ENCODE measurements around the gene SLC38A10.

SLC38A10 gene

GRCh38 chr17:81292450-81292849 lies 2.7 kb downstream of the SLC38A10 start:
- H3K4me1 ChIP-seq (ENCODE audit: insufficient read depth, low read length): peaks cover 10% of the 10 kb centered on the region
- H3K36me3 ChIP-seq (ENCODE audit: insufficient read depth, low read length): peaks cover 18% of the 10 kb centered on the region
- no peaks in the 10 kb centered on the region for H3K27me3 ChIP-seq (ENCODE audit: insufficient read depth, low read length)
- no peak overlapping the region for H3K4me3 ChIP-seq (ENCODE audit: low read length)
- H2AFZ ChIP-seq (ENCODE audit: low read depth, low read length): no peak overlapping the region
- H3K9me3 ChIP-seq (ENCODE audit: low read length): no peaks in the 10 kb centered on the region

GRCh38 chr17:81291662-81292061 lies 3.4 kb downstream of the SLC38A10 start:
- peaks cover 10% of the 10 kb centered on the region for H3K4me1 ChIP-seq (ENCODE audit: insufficient read depth, low read length)
- peaks cover 24% of the 10 kb centered on the region for H3K36me3 ChIP-seq (ENCODE audit: insufficient read depth, low read length)
- no peak overlapping the region for H3K4me3 ChIP-seq (ENCODE audit: low read length)
- no peak overlapping the region for H2AFZ ChIP-seq (ENCODE audit: low read depth, low read length)
- no peaks in the 10 kb centered on the region for H3K9me3 ChIP-seq (ENCODE audit: low read length)
- H3K27me3 ChIP-seq (ENCODE audit: insufficient read depth, low read length): no peaks in the 10 kb centered on the region

GRCh38 chr17:81290230-81290629 lies 4.9 kb downstream of the SLC38A10 start:
- H3K36me3 ChIP-seq (ENCODE audit: insufficient read depth, low read length): peaks cover 24% of the 10 kb centered on the region
- no peaks in the 10 kb centered on the region for H3K27me3 ChIP-seq (ENCODE audit: insufficient read depth, low read length)

GRCh38 chr17:81289627-81290026 lies 5.5 kb downstream of the SLC38A10 start:
- Histone ChIP-seq H3K36me3 (ENCODE audit: insufficient read depth, low read length) (peaks cover 24% of the 10 kb centered on the region), H2AFZ (ENCODE audit: low read depth, low read length) (no peak overlapping the region), H3K4me3 (ENCODE audit: low read length) (no peak overlapping the region), H3K4me1 (ENCODE audit: insufficient read depth, low read length) (peaks cover 4% of the 10 kb centered on the region), H3K27me3 (ENCODE audit: insufficient read depth, low read length) (no peaks in the 10 kb centered on the region), H3K9me3 (ENCODE audit: low read length) (no peaks in the 10 kb centered on the region)

More at GRCh38 chr17:81290230-81290629, 4.9 kb downstream of the SLC38A10 start:
- H3K9me3 ChIP-seq (ENCODE audit: low read length): no peaks in the 10 kb centered on the region
- H3K4me1 ChIP-seq (ENCODE audit: insufficient read depth, low read length): peaks cover 4% of the 10 kb centered on the region
- no peak overlapping the region for H3K4me3 ChIP-seq (ENCODE audit: low read length)
- no peak overlapping the region for H2AFZ ChIP-seq (ENCODE audit: low read depth, low read length)

GRCh38 chr17:81288715-81289114 lies 6.4 kb downstream of the SLC38A10 start:
- no peak overlapping the region for H2AFZ ChIP-seq (ENCODE audit: low read depth, low read length)
- H3K4me3 ChIP-seq (ENCODE audit: low read length): no peak overlapping the region
- no peaks in the 10 kb centered on the region for H3K4me1 ChIP-seq (ENCODE audit: insufficient read depth, low read length)
- no peaks in the 10 kb centered on the region for H3K27me3 ChIP-seq (ENCODE audit: insufficient read depth, low read length)
- H3K9me3 ChIP-seq (ENCODE audit: low read length): no peaks in the 10 kb centered on the region
- H3K36me3 ChIP-seq (ENCODE audit: insufficient read depth, low read length): peaks cover 24% of the 10 kb centered on the region

GRCh38 chr17:81287741-81288430 lies 7.2 kb downstream of the SLC38A10 start:
- no peaks in the 10 kb centered on the region for H3K9me3 ChIP-seq (ENCODE audit: low read length)
- no peaks in the 10 kb centered on the region for H3K27me3 ChIP-seq (ENCODE audit: insufficient read depth, low read length)
- no peak overlapping the region for H3K4me3 ChIP-seq (ENCODE audit: low read length)
- no peaks in the 10 kb centered on the region for H3K4me1 ChIP-seq (ENCODE audit: insufficient read depth, low read length)
- no peak overlapping the region for H2AFZ ChIP-seq (ENCODE audit: low read depth, low read length)
- peaks cover 24% of the 10 kb centered on the region for H3K36me3 ChIP-seq (ENCODE audit: insufficient read depth, low read length)

GRCh38 chr17:81287152-81287551 lies 8.0 kb downstream of the SLC38A10 start:
- H3K4me3 ChIP-seq (ENCODE audit: low read length): no peak overlapping the region
- peaks cover 29% of the 10 kb centered on the region for H3K36me3 ChIP-seq (ENCODE audit: insufficient read depth, low read length)
- H3K27me3 ChIP-seq (ENCODE audit: insufficient read depth, low read length): no peaks in the 10 kb centered on the region
- no peaks in the 10 kb centered on the region for H3K9me3 ChIP-seq (ENCODE audit: low read length)
- no peaks in the 10 kb centered on the region for H3K4me1 ChIP-seq (ENCODE audit: insufficient read depth, low read length)
- H2AFZ ChIP-seq (ENCODE audit: low read depth, low read length): no peak overlapping the region

- no peaks in the 10 kb centered on the region for H3K4me1 ChIP-seq (ENCODE audit: insufficient read depth, low read length)
- H3K4me3 ChIP-seq (ENCODE audit: low read length): no peak overlapping the region
- H2AFZ ChIP-seq (ENCODE audit: low read depth, low read length): no peak overlapping the region
- no peaks in the 10 kb centered on the region for H3K27me3 ChIP-seq (ENCODE audit: insufficient read depth, low read length)
- peaks cover 29% of the 10 kb centered on the region for H3K36me3 ChIP-seq (ENCODE audit: insufficient read depth, low read length)
- no peaks in the 10 kb centered on the region for H3K9me3 ChIP-seq (ENCODE audit: low read length)
Measured at GRCh38 chr17:81286491-81287145, 8.5 kb downstream of the SLC38A10 start.

GRCh38 chr17:81285894-81286293 lies 9.2 kb downstream of the SLC38A10 start:
- Histone ChIP-seq H3K4me3 (ENCODE audit: low read length) (no peak overlapping the region), H3K4me1 (ENCODE audit: insufficient read depth, low read length) (no peaks in the 10 kb centered on the region), H3K9me3 (ENCODE audit: low read length) (no peaks in the 10 kb centered on the region), H3K36me3 (ENCODE audit: insufficient read depth, low read length) (peaks cover 29% of the 10 kb centered on the region), H2AFZ (ENCODE audit: low read depth, low read length) (no peak overlapping the region), H3K27me3 (ENCODE audit: insufficient read depth, low read length) (no peaks in the 10 kb centered on the region)

- no peaks in the 10 kb centered on the region for H3K27me3 ChIP-seq (ENCODE audit: insufficient read depth, low read length)
- H3K36me3 ChIP-seq (ENCODE audit: insufficient read depth, low read length): peaks cover 27% of the 10 kb centered on the region
- no peak overlapping the region for H3K4me3 ChIP-seq (ENCODE audit: low read length)
- no peaks in the 10 kb centered on the region for H3K9me3 ChIP-seq (ENCODE audit: low read length)
- no peak overlapping the region for H2AFZ ChIP-seq (ENCODE audit: low read depth, low read length)
- H3K4me1 ChIP-seq (ENCODE audit: insufficient read depth, low read length): no peaks in the 10 kb centered on the region
Measured at GRCh38 chr17:81285179-81285878, 9.8 kb downstream of the SLC38A10 start.

- no peak overlapping the region for H2AFZ ChIP-seq (ENCODE audit: low read depth, low read length)
- no peak overlapping the region for H3K4me3 ChIP-seq (ENCODE audit: low read length)
- H3K9me3 ChIP-seq (ENCODE audit: low read length): no peaks in the 10 kb centered on the region
- no peaks in the 10 kb centered on the region for H3K27me3 ChIP-seq (ENCODE audit: insufficient read depth, low read length)
- H3K4me1 ChIP-seq (ENCODE audit: insufficient read depth, low read length): peaks cover 4% of the 10 kb centered on the region
- H3K36me3 ChIP-seq (ENCODE audit: insufficient read depth, low read length): peaks cover 25% of the 10 kb centered on the region
Measured at GRCh38 chr17:81282876-81283275, 12.2 kb downstream of the SLC38A10 start.

GRCh38 chr17:81282141-81282540 lies 13.0 kb downstream of the SLC38A10 start:
- Histone ChIP-seq H3K4me3 (ENCODE audit: low read length) (no peak overlapping the region), H3K27me3 (ENCODE audit: insufficient read depth, low read length) (no peaks in the 10 kb centered on the region), H3K4me1 (ENCODE audit: insufficient read depth, low read length) (peaks cover 4% of the 10 kb centered on the region), H3K9me3 (ENCODE audit: low read length) (no peaks in the 10 kb centered on the region), H2AFZ (ENCODE audit: low read depth, low read length) (no peak overlapping the region), H3K36me3 (ENCODE audit: insufficient read depth, low read length) (peaks cover 23% of the 10 kb centered on the region)

GRCh38 chr17:81280571-81280970 lies 14.5 kb downstream of the SLC38A10 start:
- peaks cover 34% of the 10 kb centered on the region for H3K36me3 ChIP-seq (ENCODE audit: insufficient read depth, low read length)
- no peak overlapping the region for H3K4me3 ChIP-seq (ENCODE audit: low read length)
- no peak overlapping the region for H2AFZ ChIP-seq (ENCODE audit: low read depth, low read length)
- H3K27me3 ChIP-seq (ENCODE audit: insufficient read depth, low read length): no peaks in the 10 kb centered on the region
- H3K9me3 ChIP-seq (ENCODE audit: low read length): no peaks in the 10 kb centered on the region
- H3K4me1 ChIP-seq (ENCODE audit: insufficient read depth, low read length): peaks cover 4% of the 10 kb centered on the region

Data from neuron (in vitro differentiated cells).